SJSA1 (cell line): ENCODE data around the gene DBNDD2. TPM values are rescaled to one million over a fixed set of nuclear protein-coding genes. Genes with fewer than 3 reads are reported as not detected.

Experiments used
- DNase-seq, 2 experiments: peaks; one replicate each; pipeline ENCODE4 v3.0.0-alpha.2; 2015 to 2020; ENCODE audit warnings: low spot score in 2 of 2, low read depth in 1 of 2
- H3K27ac ChIP-seq: fragments of 250-450 bp; sonication (Bioruptor Pico); 2 replicates; pipeline ENCODE4 v1.5.1; 2020; ENCODE audit warnings: mild to moderate bottlenecking, moderate library complexity
- H3K27me3 ChIP-seq: fragments of 250-450 bp; sonication (Bioruptor Pico); replicated peaks from 2 replicates; pipeline ENCODE4 v1.5.1; 2020; ENCODE audit warnings: mild to moderate bottlenecking, moderate library complexity
- H3K36me3 ChIP-seq: fragments of 250-450 bp; sonication (Bioruptor Pico); 2 replicates; pipeline ENCODE4 v1.5.1; 2020; ENCODE audit warnings: mild to moderate bottlenecking
- H3K4me1 ChIP-seq: fragments of 250-450 bp; sonication (Bioruptor Pico); replicated peaks from 2 replicates; pipeline ENCODE4 v1.6.1; 2021; ENCODE audit warnings: mild to moderate bottlenecking
- H3K4me3 ChIP-seq: fragments of 250-450 bp; sonication (Bioruptor Pico); 2 replicates; pipeline ENCODE4 v1.5.1; 2020; ENCODE audit warnings: mild to moderate bottlenecking
- H3K9me3 ChIP-seq: fragments of 250-450 bp; sonication (Bioruptor Pico); replicated peaks from 2 replicates; pipeline ENCODE4 v1.5.1; 2020; ENCODE audit warnings: mild to moderate bottlenecking
- total RNA-seq: library from RNA; depleted of rRNA; stranded (reverse); fragments of >200 nt; shearing (Covaris generic); gene quantifications from 2 replicates; pipeline ENCODE4 v1.2.3, GENCODE V29; 2014; rRNA removed

The DBNDD2 gene
- total RNA-seq, 1 experiment from 2014 or later = 0.13 TPM

- Histone ChIP-seq H3K36me3 (no peaks in the 10 kb centered on the region), H3K4me3 (no peak overlapping the region), H3K27me3 (peaks cover 19% of the 10 kb centered on the region), H3K27ac (no peak overlapping the region), H3K9me3 (no peaks in the 10 kb centered on the region), H3K4me1 (no peaks in the 10 kb centered on the region)
- DNase-seq = no peak
Observed at GRCh38 chr20:45456632-45457031, 48.5 kb downstream of the DBNDD2 start.

GRCh38 chr20:45459606-45460005 is 51.5 kb downstream of the DBNDD2 start:
- Histone ChIP-seq H3K4me1 (no peaks in the 10 kb centered on the region), H3K4me3 (no peak overlapping the region), H3K27me3 (peaks cover 39% of the 10 kb centered on the region), H3K9me3 (no peaks in the 10 kb centered on the region), H3K27ac (no peak overlapping the region), H3K36me3 (no peaks in the 10 kb centered on the region)
- DNase-seq = no peak

Other genes with a start within 250 kb of the DBNDD2 start
- not detected in 2 replicates for gene PI3, start 233.4 kb upstream of the DBNDD2 start, total RNA-seq
- not detected in 2 replicates for gene SEMG1, start 201.3 kb upstream of the DBNDD2 start, total RNA-seq
- gene SEMG2, start 186.9 kb upstream of the DBNDD2 start, total RNA-seq = not detected in 2 replicates
- gene SLPI, start 153.7 kb upstream of the DBNDD2 start, total RNA-seq = not detected in 2 replicates
- not detected in 2 replicates for gene RBPJL, start 101.4 kb upstream of the DBNDD2 start, total RNA-seq
- gene MATN4, start 100.0 kb upstream of the DBNDD2 start, total RNA-seq = 0.50 TPM in 1 of 2 replicates, not detected in the other
- 105 and 107 TPM in 2 replicates for gene SDC4, start 59.9 kb upstream of the DBNDD2 start, total RNA-seq
- gene SYS1, start 45.1 kb upstream of the DBNDD2 start, total RNA-seq = 7.3 and 18.4 TPM in 2 replicates
- gene TP53TG5, start 30.0 kb upstream of the DBNDD2 start, total RNA-seq = not detected in 2 replicates
- 73.1 and 93.1 TPM in 2 replicates for gene PIGT, start 7.9 kb downstream of the DBNDD2 start, total RNA-seq
- gene WFDC2, start 61.5 kb downstream of the DBNDD2 start, total RNA-seq = not detected in 2 replicates
- not detected in 2 replicates for gene SPINT3, start 107.3 kb downstream of the DBNDD2 start, total RNA-seq
- not detected in 2 replicates for gene WFDC6, start 131.2 kb downstream of the DBNDD2 start, total RNA-seq
- not detected in 2 replicates for gene EPPIN, start 139.1 kb downstream of the DBNDD2 start, total RNA-seq
- gene WFDC8, start 171.0 kb downstream of the DBNDD2 start, total RNA-seq = not detected in 2 replicates
- not detected in 2 replicates for gene WFDC10A, start 221.4 kb downstream of the DBNDD2 start, total RNA-seq
- not detected in 2 replicates for gene WFDC9, start 223.0 kb downstream of the DBNDD2 start, total RNA-seq